Type B pancreatic cell (in vitro differentiated cells): ENCODE results near the gene ZFAND2A. TPM values are rescaled to one million over a fixed set of nuclear protein-coding genes. Genes with fewer than 3 reads are reported as not detected.

Source experiments
- DNase-seq: peaks from one replicate; pipeline ENCODE4 v3.0.0; 2021; ENCODE audit warnings: mixed read lengths; ENCODE audit not compliant: unreplicated experiment; ENCODE audit errors: extremely low spot score
- H3K27ac Mint-ChIP-seq: 2 replicates; pipeline ENCODE4 v1.8.0; 2021; ENCODE audit warnings: mild to moderate bottlenecking, mixed read lengths
- H3K27me3 Mint-ChIP-seq: 2 replicates; pipeline ENCODE4 v1.8.0; 2021; ENCODE audit warnings: mixed read lengths
- H3K36me3 Mint-ChIP-seq: 2 replicates; pipeline ENCODE4 v1.8.0; 2021; ENCODE audit warnings: mixed read lengths
- H3K4me1 Mint-ChIP-seq: one replicate; pipeline ENCODE4 v1.8.0; 2021; ENCODE audit warnings: mixed read lengths; ENCODE audit not compliant: unreplicated experiment
- H3K4me3 Mint-ChIP-seq: 2 replicates; pipeline ENCODE4 v1.8.0; 2021; ENCODE audit warnings: mild to moderate bottlenecking, mixed read lengths
- H3K9me3 Mint-ChIP-seq: 2 replicates; pipeline ENCODE4 v1.8.0; 2021; ENCODE audit warnings: mixed read lengths
- total RNA-seq: library from RNA; stranded (reverse); gene quantifications from 2 replicates; pipeline ENCODE4 v1.2.1, GENCODE V29; 2021; ENCODE audit warnings: low replicate concordance
- TF ChIP-seq, protein P1 (sequence below): fragments of 200-600 bp; sonication (generic); conservative IDR thresholded peaks from 2 replicates; pipeline ENCODE4 v1.5.0; 2021; ENCODE audit warnings: antibody characterized with exemption, mild to moderate bottlenecking

ZFAND2A gene
- total RNA-seq, 1 donor from 2014 or later, result 16.1 TPM

DNA sequence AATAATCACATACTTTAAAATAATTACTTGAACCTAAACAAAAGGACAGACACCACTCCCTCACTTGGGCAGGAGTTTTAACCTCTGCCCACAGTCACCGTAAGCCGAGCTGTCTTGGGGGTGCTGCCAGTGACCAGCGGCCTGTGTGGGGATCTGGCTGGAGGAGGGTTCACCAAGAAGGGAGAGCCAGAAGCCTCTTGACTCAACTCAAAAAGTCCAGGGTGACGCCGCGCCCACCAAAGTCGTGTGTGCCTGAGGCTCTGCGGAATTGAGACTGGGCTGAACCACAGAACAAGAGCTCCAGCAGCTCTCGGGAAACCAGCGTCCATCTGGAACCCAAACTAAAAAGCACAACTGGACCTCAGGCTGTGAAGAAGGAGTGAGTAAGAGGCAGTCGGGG is 35.8 kb downstream of the ZFAND2A start:
- DNase-seq, result no peak
- Mint-ChIP-seq H3K36me3 (peaks cover 5% of the 10 kb centered on the region), H3K4me3 (no peak overlapping the region), H3K4me1 (peaks cover 8% of the 10 kb centered on the region), H3K27ac (no peak overlapping the region), H3K9me3 (no peaks in the 10 kb centered on the region), H3K27me3 (no peaks in the 10 kb centered on the region)
- TF ChIP-seq, protein P1, sequence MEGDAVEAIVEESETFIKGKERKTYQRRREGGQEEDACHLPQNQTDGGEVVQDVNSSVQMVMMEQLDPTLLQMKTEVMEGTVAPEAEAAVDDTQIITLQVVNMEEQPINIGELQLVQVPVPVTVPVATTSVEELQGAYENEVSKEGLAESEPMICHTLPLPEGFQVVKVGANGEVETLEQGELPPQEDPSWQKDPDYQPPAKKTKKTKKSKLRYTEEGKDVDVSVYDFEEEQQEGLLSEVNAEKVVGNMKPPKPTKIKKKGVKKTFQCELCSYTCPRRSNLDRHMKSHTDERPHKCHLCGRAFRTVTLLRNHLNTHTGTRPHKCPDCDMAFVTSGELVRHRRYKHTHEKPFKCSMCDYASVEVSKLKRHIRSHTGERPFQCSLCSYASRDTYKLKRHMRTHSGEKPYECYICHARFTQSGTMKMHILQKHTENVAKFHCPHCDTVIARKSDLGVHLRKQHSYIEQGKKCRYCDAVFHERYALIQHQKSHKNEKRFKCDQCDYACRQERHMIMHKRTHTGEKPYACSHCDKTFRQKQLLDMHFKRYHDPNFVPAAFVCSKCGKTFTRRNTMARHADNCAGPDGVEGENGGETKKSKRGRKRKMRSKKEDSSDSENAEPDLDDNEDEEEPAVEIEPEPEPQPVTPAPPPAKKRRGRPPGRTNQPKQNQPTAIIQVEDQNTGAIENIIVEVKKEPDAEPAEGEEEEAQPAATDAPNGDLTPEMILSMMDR, result no peak

DNA sequence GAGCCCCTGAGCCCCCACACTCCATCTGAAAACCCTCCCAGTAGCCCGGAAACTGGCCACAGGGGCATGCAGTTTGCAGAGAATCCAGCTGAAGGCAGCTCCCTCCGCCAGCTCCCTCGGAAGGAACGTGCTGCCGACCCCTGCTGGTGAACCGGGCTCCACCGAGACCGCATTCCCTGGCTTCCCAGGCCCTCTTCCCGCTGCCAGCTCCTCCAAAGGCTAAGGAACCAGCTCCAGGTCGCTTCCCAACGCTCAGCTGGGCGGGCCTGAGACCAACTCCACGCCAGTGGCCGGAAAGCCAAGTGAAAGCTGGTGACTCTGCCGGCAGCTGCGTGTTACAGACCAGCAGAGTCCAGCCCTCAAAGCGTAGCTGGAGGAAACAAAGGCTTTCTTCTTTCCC is 36.3 kb downstream of the ZFAND2A start:
- no peaks in the 10 kb centered on the region for H3K9me3 Mint-ChIP-seq
- TF ChIP-seq, protein P1, result peak; percentile 77
- no peaks in the 10 kb centered on the region for H3K27me3 Mint-ChIP-seq
- peaks cover 5% of the 10 kb centered on the region for H3K36me3 Mint-ChIP-seq
- no peak overlapping the region for H3K4me3 Mint-ChIP-seq
- peak; percentile 75 for DNase-seq
- peaks cover 8% of the 10 kb centered on the region for H3K4me1 Mint-ChIP-seq
- no peak overlapping the region for H3K27ac Mint-ChIP-seq

DNA sequence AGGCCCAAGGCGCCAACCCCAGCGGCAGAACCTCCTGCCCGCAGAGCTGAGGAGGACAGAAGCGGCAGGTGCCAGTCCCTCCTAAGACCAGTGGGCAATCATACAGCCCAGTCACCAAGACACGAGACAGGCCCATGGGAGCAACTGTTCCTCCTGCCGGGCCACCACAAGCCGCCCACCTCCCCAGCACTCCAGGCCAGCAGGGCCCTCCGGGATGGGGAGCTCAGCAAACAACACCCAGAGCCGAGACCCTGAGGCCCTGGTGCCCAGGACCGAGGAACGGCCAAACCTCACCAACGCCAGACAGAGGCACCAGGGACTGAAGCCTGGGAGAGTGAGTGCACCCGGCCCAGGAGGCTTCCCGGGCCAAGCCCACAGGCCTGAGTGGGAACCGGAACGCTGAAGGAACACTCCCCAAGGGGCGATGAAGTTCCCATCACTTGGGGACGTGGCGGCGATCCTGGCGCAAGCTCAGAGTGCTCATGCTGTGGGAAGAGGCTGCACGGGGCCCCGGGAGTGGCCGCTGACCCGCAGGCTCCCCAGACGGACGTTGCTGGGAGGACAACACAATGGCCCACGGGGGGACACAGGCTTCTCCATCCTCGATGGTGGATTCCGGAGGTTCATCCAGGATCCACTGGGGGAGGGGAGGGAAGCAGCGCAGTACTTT is 37.0 kb downstream of the ZFAND2A start:
- peaks cover 5% of the 10 kb centered on the region for H3K36me3 Mint-ChIP-seq
- H3K9me3 Mint-ChIP-seq, result no peaks in the 10 kb centered on the region
- no peak overlapping the region for H3K27ac Mint-ChIP-seq
- peaks cover 8% of the 10 kb centered on the region for H3K4me1 Mint-ChIP-seq
- H3K4me3 Mint-ChIP-seq, result no peak overlapping the region
- no peak for DNase-seq
- H3K27me3 Mint-ChIP-seq, result no peaks in the 10 kb centered on the region
- TF ChIP-seq, protein P1, result no peak

DNA sequence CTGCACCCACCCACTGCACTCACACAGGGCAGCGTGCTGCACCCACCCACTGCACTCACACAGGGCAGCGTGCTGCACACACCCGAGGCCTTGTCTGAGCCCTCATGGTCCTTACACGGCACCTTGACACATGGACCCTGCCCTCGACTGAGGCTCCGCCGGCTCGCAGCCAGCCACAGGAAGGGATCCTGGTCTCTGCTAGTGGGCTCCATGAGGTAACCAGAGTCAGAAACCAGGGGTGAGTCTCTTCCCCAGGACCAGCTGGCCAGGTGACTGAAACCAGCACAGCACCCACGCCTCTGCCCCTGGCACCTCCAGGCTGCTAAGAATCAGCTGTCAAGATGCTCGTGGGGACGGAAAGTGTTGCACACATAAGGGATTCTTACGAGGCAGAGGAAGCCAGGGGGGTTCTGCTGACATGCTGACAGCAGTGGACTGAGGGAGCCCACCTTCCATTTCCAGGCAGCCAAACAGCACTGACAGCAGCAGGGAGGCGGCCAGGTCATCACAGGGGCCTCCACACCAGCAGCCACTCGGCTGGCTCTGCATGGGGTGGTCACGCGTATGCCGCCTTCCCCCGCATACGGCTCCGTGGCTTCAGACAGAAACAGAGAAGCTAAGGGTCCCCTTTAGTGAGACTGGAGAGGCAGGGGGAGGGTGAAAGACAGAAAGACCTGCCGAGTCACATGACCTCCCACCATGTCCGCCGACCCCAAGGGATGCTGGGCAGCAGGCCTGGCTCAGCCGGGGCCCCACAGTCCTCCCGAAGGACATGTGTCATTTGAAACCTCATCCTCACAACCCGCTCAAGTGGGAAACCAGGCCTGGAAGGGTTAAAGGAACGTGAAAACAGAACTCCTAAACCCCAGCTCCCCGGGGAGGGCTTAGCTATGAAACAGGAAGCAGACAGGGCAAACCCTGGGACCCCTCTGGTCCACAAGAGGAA is 37.8 kb downstream of the ZFAND2A start:
- no peaks in the 10 kb centered on the region for H3K9me3 Mint-ChIP-seq
- H3K27ac Mint-ChIP-seq, result no peak overlapping the region
- no peaks in the 10 kb centered on the region for H3K27me3 Mint-ChIP-seq

DNA sequence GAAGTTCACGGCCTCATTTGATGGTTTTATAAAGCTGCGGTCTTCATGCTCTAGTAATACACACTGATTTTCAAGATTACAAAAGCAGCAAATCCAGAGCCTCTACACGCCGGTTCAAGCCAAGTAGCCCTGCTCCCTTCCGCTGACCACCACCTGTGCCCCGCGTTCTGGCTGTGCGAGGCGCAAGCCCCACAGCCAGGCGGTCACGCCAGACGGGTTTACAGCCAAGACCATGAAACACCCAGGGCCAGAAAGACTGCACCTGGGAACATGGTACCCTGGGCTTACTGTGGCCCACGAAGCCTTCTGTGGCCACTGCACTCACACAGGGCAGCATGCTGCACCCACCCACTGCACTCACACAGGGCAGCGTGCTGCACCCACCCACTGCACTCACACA is 38.5 kb downstream of the ZFAND2A start:
- H3K9me3 Mint-ChIP-seq, result no peaks in the 10 kb centered on the region
- H3K27me3 Mint-ChIP-seq, result no peaks in the 10 kb centered on the region
- H3K4me1 Mint-ChIP-seq, result peaks cover 8% of the 10 kb centered on the region
- no peak overlapping the region for H3K27ac Mint-ChIP-seq
- DNase-seq, result no peak
- H3K36me3 Mint-ChIP-seq, result peaks cover 5% of the 10 kb centered on the region
- no peak overlapping the region for H3K4me3 Mint-ChIP-seq
- TF ChIP-seq, protein P1, result no peak

More for the DNA sequence above, 37.8 kb downstream of the ZFAND2A start:
- no peak for DNase-seq
- TF ChIP-seq, protein P1, result no peak
- Mint-ChIP-seq H3K4me3 (no peak overlapping the region), H3K4me1 (peaks cover 8% of the 10 kb centered on the region), H3K36me3 (peaks cover 10% of the 10 kb centered on the region)
